Adrenal gland (tissue), 12 donors: ENCODE data around the gene APOC3. TPM values are rescaled to one million over a fixed set of nuclear protein-coding genes. Genes with fewer than 3 reads are reported as not detected.

Experiments used
- DNase-seq, 7 donors: peaks; one replicate each; pipeline ENCODE4 v3.0.0-alpha.2; 2019 to 2020
- H3K27ac ChIP-seq, 5 donors: fragments of 200-600 bp; sonication (generic) in 4 of 5; 1 replicate in 3 of 5; 2 replicates in 2 of 5; pipeline versions ENCODE4 v1.5.1 to v1.8.0; 2016 to 2020; ENCODE audit warnings: mild to moderate bottlenecking in 1 of 5
- H3K27me3 ChIP-seq: fragments of 200-600 bp; 2 replicates; pipeline ENCODE4 v1.8.0; 2021
- H3K36me3 ChIP-seq, 2 donors: fragments of 200-600 bp; replicated peaks in 1 of 2; 1 replicate in 1 of 2; 2 replicates in 1 of 2; pipeline versions ENCODE4 v1.5.1 to v1.8.0; 2018 to 2022
- H3K4me1 ChIP-seq, 2 donors: fragments of 200-600 bp; replicated peaks in 1 of 2; 1 replicate in 1 of 2; 2 replicates in 1 of 2; pipeline versions ENCODE4 v1.5.1 to v1.8.0; 2018 to 2021
- H3K4me3 ChIP-seq, 4 donors: fragments of 200-600 bp; sonication (generic) in 3 of 4; one replicate each; pipeline ENCODE4 v1.5.1; 2016 to 2018
- H3K9me3 ChIP-seq, 3 donors: fragments of 200-600 bp; sonication (generic) in 1 of 3; replicated peaks in 1 of 3; 1 replicate in 2 of 3; 2 replicates in 1 of 3; pipeline versions ENCODE4 v1.5.1 to v1.8.0; 2016 to 2021
- CTCF ChIP-seq, 6 experiments: fragments of 450-650 bp in 4 of 6; fragments of 200-600 bp in 2 of 6; sonication (generic) in 1 of 6; IDR thresholded peaks; 1 replicate in 5 of 6; 2 replicates in 1 of 6; pipeline versions ENCODE4 v1.5.1 to v1.8.0; 2016 to 2021; ENCODE audit warnings: antibody characterized with exemption in 6 of 6, mild to moderate bottlenecking in 2 of 6, moderate library complexity in 1 of 6
- POLR2A ChIP-seq, 2 donors: fragments of 450-650 bp; IDR thresholded peaks; one replicate each; pipeline ENCODE4 v1.6.1; 2017; ENCODE audit warnings: antibody characterized with exemption in 2 of 2, mild to moderate bottlenecking in 2 of 2, moderate library complexity in 1 of 2
- WGBS, 4 donors: extraction: QIAGEN DNeasy Blood & Tissue Kit in 2 of 4; methylation state at CpG; one replicate each; pipeline versions ENCODE4 v1.1.5 to v1.1.7; 2013 to 2017; 5-methylcytosine and 5-hydroxymethylcytosine counted together
- intact Hi-C, 2 donors: fragments of 100-400 bp; cut with DNase I; formaldehyde crosslinking; loops; one replicate each; pipeline versions ENCODE4 v1.14.1 to v1.15.0; 2022 to 2023
- polyA plus RNA-seq, 3 donors: library from polyadenylated mRNA; stranded (reverse); fragments of 200-250 nt in 2 of 3; fragments of 350-450 nt in 1 of 3; fragmentation: Illumina TruSeq in 1 of 3; extraction: RNeasy Lipid Tissue Mini Kit (QIAGEN cat#74804) in 1 of 3; gene quantifications; one replicate each; pipeline ENCODE4 v1.2.3, GENCODE V29; 2013 to 2014
- total RNA-seq, 9 donors: library from RNA; depleted of rRNA in 4 of 9; stranded (reverse); fragments of >200 nt in 4 of 9; fragments of 120-200 nt in 1 of 9; fragmentation: NEBNext Ultra II Directional in 1 of 9; extraction: Animal tissue kit (Norgen Biotek cat#: 25700) in 1 of 9; gene quantifications; one replicate each; pipeline versions ENCODE4 v1.1.0 to v1.2.4, GENCODE V29; 2013 to 2023
- donor health status: healthy with polysubstance abuse.
- donor health status: Bipolar disorder and iron deficiency.
- donor health status: DM: yes; HTN: yes; CAD: no.
- donor health status: DM: no; HTN: no; CAD: no.
- donor health status: DM: no; HTN: no; CAD: no.
- donor health status: DM: yes; HTN: yes; CAD: no.

The APOC3 gene
- total and polyA plus RNA-seq, 12 donors = 0.20 to 3.1 (median 1.0) TPM; not detected in 5

GRCh38 chr11:116825434-116825833 is 4.3 kb upstream of the APOC3 start:
- DNase-seq = no peak
- TF ChIP-seq CTCF (IDR thresholded peaks at IDR 0.05) = no peak
- TF ChIP-seq POLR2A (IDR thresholded peaks at IDR 0.05) = no peak
- Histone ChIP-seq H3K27me3 (no peaks in the 10 kb centered on the region), H3K9me3 (no peaks in the 10 kb centered on the region), H3K27ac (no peak overlapping the region), H3K4me3 (no peak overlapping the region), H3K36me3 (no peaks in the 10 kb centered on the region), H3K4me1 (no peaks in the 10 kb centered on the region)
- intact Hi-C loops = no loop called here
- WGBS, 4 donors = 79 to 84% (median 82%) methylated on average over 5 of the region's 5 CpGs

- H3K4me1 ChIP-seq = no peaks in the 10 kb centered on the region
- H3K27ac ChIP-seq = no peak overlapping the region
- DNase-seq = no peak
- no peaks in the 10 kb centered on the region for H3K9me3 ChIP-seq
- no peak for TF ChIP-seq POLR2A (IDR thresholded peaks at IDR 0.05)
- TF ChIP-seq CTCF (IDR thresholded peaks at IDR 0.05) = no peak
- intact Hi-C loops = no loop called here
- no peak overlapping the region for H3K4me3 ChIP-seq
- H3K36me3 ChIP-seq = no peaks in the 10 kb centered on the region
- 77 to 84% (median 80%) methylated on average over 22 of the region's 22 CpGs for WGBS, 4 donors
- H3K27me3 ChIP-seq = no peaks in the 10 kb centered on the region
These were observed 3.6 kb upstream of the APOC3 start for GRCh38 chr11:116825854-116826750.

- intact Hi-C loops = no loop called here
- 63 to 82% (median 70%) methylated on average over 7 to 9 of the region's 9 CpGs for WGBS, 4 donors
These were observed 2.8 kb upstream of the APOC3 start for GRCh38 chr11:116826751-116827431.

GRCh38 chr11:116827461-116827860 is 2.2 kb upstream of the APOC3 start:
- H3K4me3 ChIP-seq = no peak overlapping the region
- WGBS, 4 donors = 84 to 100% (median 92%) methylated on average over 2 to 6 of the region's 6 CpGs
- intact Hi-C loops = no loop called here
- no peaks in the 10 kb centered on the region for H3K9me3 ChIP-seq
- no peak for TF ChIP-seq CTCF (IDR thresholded peaks at IDR 0.05)
- no peak for TF ChIP-seq POLR2A (IDR thresholded peaks at IDR 0.05)
- no peaks in the 10 kb centered on the region for H3K36me3 ChIP-seq
- no peak for DNase-seq
- H3K4me1 ChIP-seq = no peaks in the 10 kb centered on the region
- no peaks in the 10 kb centered on the region for H3K27me3 ChIP-seq
- no peak overlapping the region for H3K27ac ChIP-seq

More at GRCh38 chr11:116826751-116827431, 2.8 kb upstream of the APOC3 start:
- Histone ChIP-seq H3K9me3 (no peaks in the 10 kb centered on the region), H3K4me3 (no peak overlapping the region), H3K27ac (no peak overlapping the region), H3K4me1 (no peaks in the 10 kb centered on the region), H3K36me3 (no peaks in the 10 kb centered on the region), H3K27me3 (no peaks in the 10 kb centered on the region)
- no peak for DNase-seq
- no peak for TF ChIP-seq POLR2A (IDR thresholded peaks at IDR 0.05)
